Heart left ventricle (tissue), 13 donors: ENCODE measurements around the gene FBH1.

Experiments used
- CTCF ChIP-seq, 12 donors: fragments of 200-600 bp; sonication (generic) in 4 of 12; IDR thresholded peaks; one replicate each; pipeline versions ENCODE4 v1.5.0 to v1.8.0; 2018 to 2022; ENCODE audit warnings: antibody characterized with exemption in 12 of 12, mild to moderate bottlenecking in 5 of 12
- POLR2A ChIP-seq, 2 donors: fragments of 450-650 bp; IDR thresholded peaks; one replicate each; pipeline ENCODE4 v1.6.1; 2017; ENCODE audit warnings: antibody characterized with exemption in 2 of 2, mild to moderate bottlenecking in 2 of 2, moderate library complexity in 2 of 2
- donor health status: ischemic (EF 13 %, LVEDD 7.1; RV severe dilation, severe dysfunction).
- donor health status: DM: no; HTN: yes; CAD: no.
- donor health status: DM: no; HTN: no; CAD: no.
- donor health status: ischemic (EF 25% LVEDD 6.9; RV normal size, moderate dysfunction).
- donor health status: ischemic (EF 25% LVEDD 5.7; RV mildly dilated, moderate dysfunction).
- donor health status: ischemic (EF 35%, LVEDD 5.7; RV mildly dilated, moderate dysfunction).
- donor health status: nonischemic (EF 11% LVEDD 7.7; RV severe dilation, severe dysfunction).
- donor health status: DM: yes; HTN: yes; CAD: no.
- donor health status: PGD.
- donor health status: ischemic (EF 29% LVEDD 5.4; RV normal size, mild dysfunction).
- donor health status: nonischemic (EF 23%, LVEDD 6.1; RV moderate dilation, normal function).

- TF ChIP-seq CTCF (IDR thresholded peaks at IDR 0.05) (no peak), POLR2A (IDR thresholded peaks at IDR 0.05) (no peak)
Observed at GRCh38 chr10:5970527-5970926, 80.5 kb downstream of the FBH1 start.
